HepG2 (cell line): ENCODE data around the gene IL17C. TPM values are rescaled to one million over a fixed set of nuclear protein-coding genes. Genes with fewer than 3 reads are reported as not detected.

Experiments used
- AKAP8 ChIP-seq: sonication (generic); formaldehyde crosslinking; IDR thresholded peaks from 2 replicates; pipeline ENCODE4 v1.5.1; 2020; ENCODE audit warnings: mild to moderate bottlenecking, missing genetic modification reagents
- GATAD1 ChIP-seq: IDR thresholded peaks from 2 replicates; pipeline ENCODE4 v1.6.1; 2016; ENCODE audit warnings: missing genetic modification reagents, missing compliant biosample characterization
- HOXA5 ChIP-seq: sonication (generic); formaldehyde crosslinking; IDR thresholded peaks from 2 replicates; pipeline ENCODE4 v1.4.0; 2020; ENCODE audit warnings: missing genetic modification reagents
- KLF6 ChIP-seq: IDR thresholded peaks from 2 replicates; pipeline ENCODE4 v1.8.0; 2016; ENCODE audit warnings: missing biosample characterization, missing genetic modification reagents
- MTA1 ChIP-seq: sonication (generic); formaldehyde crosslinking; IDR thresholded peaks from 2 replicates; pipeline ENCODE4 v1.4.0; 2020; ENCODE audit warnings: missing genetic modification reagents, mild to moderate bottlenecking, borderline replicate concordance
- PTBP1 ChIP-seq: fragments of 200-400 bp; formaldehyde crosslinking; IDR thresholded peaks from 2 replicates; pipeline ENCODE4 v1.6.1; 2018; ENCODE audit warnings: low read length, low read depth; ENCODE audit not compliant: poor library complexity, severe bottlenecking
- RNF2 ChIP-seq: fragments of 450-650 bp; conservative IDR thresholded peaks from 2 replicates; pipeline ENCODE4 v1.6.1; 2016; ENCODE audit warnings: low read depth
- SALL2 ChIP-seq: sonication (generic); formaldehyde crosslinking; IDR thresholded peaks from 2 replicates; pipeline ENCODE4 v1.8.1; 2023; ENCODE audit warnings: mild to moderate bottlenecking, missing genetic modification reagents, inconsistent platforms
- SMYD3 ChIP-seq: sonication (generic); formaldehyde crosslinking; IDR thresholded peaks from 2 replicates; pipeline ENCODE4 v1.8.1; 2023; ENCODE audit warnings: mild to moderate bottlenecking, missing genetic modification reagents
- TSC22D2 ChIP-seq: sonication (generic); formaldehyde crosslinking; IDR thresholded peaks from 2 replicates; pipeline ENCODE4 v1.5.1; 2020; ENCODE audit warnings: missing genetic modification reagents, mild to moderate bottlenecking, borderline replicate concordance
- ZBTB38 ChIP-seq: sonication (generic); formaldehyde crosslinking; IDR thresholded peaks from 2 replicates; pipeline ENCODE4 v1.5.1; 2020; ENCODE audit warnings: mild to moderate bottlenecking, missing genetic modification reagents
- ZBTB7B ChIP-seq: sonication (generic); formaldehyde crosslinking; IDR thresholded peaks from 2 replicates; pipeline ENCODE4 v1.4.0; 2020; ENCODE audit warnings: missing genetic modification reagents
- ZNF24 ChIP-seq: fragments of 450-650 bp; IDR thresholded peaks from 2 replicates; pipeline ENCODE4 v1.6.1; 2017; ENCODE audit warnings: antibody characterized with exemption, mild to moderate bottlenecking
- ZNF333 ChIP-seq: sonication (generic); formaldehyde crosslinking; IDR thresholded peaks from 2 replicates; pipeline ENCODE4 v1.4.0; 2020; ENCODE audit warnings: mild to moderate bottlenecking, missing genetic modification reagents, borderline replicate concordance
- ZNF441 ChIP-seq: sonication (generic); formaldehyde crosslinking; IDR thresholded peaks from 2 replicates; pipeline ENCODE4 v1.7.0; 2021; ENCODE audit warnings: missing genetic modification reagents, borderline replicate concordance
- polyA plus RNA-seq, 8 experiments: library from polyadenylated mRNA; depleted of rRNA in 3 of 8; stranded (reverse) in 7 of 8; unstranded in 1 of 8; fragments of >200 nt; fragmentation: Illumina TruSeq in 4 of 8; extraction: Trizol in 4 of 8; gene quantifications; 2 replicates each; pipeline versions ENCODE4 v1.2.1 to v1.2.3, GENCODE V29; 2011 to 2016; ENCODE audit warnings: low read depth in 4 of 8, missing spikeins in 1 of 8, mixed read lengths in 1 of 8; ENCODE audit not compliant: insufficient read depth in 1 of 8
- total RNA-seq, 5 experiments: library from RNA; depleted of rRNA; stranded (reverse); fragments of >200 nt; fragmentation: Illumina TruSeq; extraction: Trizol; gene quantifications; 2 replicates each; pipeline ENCODE4 v1.2.3, GENCODE V29; 2016; ENCODE audit warnings: low read depth in 1 of 5
- TF ChIP-seq, protein P1 (sequence below): sonication (generic); formaldehyde crosslinking; IDR thresholded peaks from 2 replicates; pipeline ENCODE4 v1.4.0; 2020; ENCODE audit warnings: low read depth, mild to moderate bottlenecking, missing genetic modification reagents
- TF ChIP-seq, protein P2 (sequence below): sonication (generic); formaldehyde crosslinking; IDR thresholded peaks from 2 replicates; pipeline ENCODE4 v1.5.1; 2020; ENCODE audit warnings: mild to moderate bottlenecking, missing genetic modification reagents
- TF ChIP-seq, protein P3 (sequence below): sonication (generic); formaldehyde crosslinking; IDR thresholded peaks from 2 replicates; pipeline ENCODE4 v1.5.1; 2020; ENCODE audit warnings: missing genetic modification reagents, mild to moderate bottlenecking, borderline replicate concordance
- TF ChIP-seq, protein P4 (sequence below): sonication (generic); formaldehyde crosslinking; IDR thresholded peaks from 2 replicates; pipeline ENCODE4 v1.4.0; 2020; ENCODE audit warnings: mild to moderate bottlenecking, missing genetic modification reagents

Gene IL17C
- total and polyA plus RNA-seq, 2 of the 13 experiments (the other 11 are each of a cell fraction or from before 2014, with no cell fraction given): not detected

- TF ChIP-seq ZNF441 (CRISPR knock-in tag) (no peak), SMYD3 (CRISPR knock-in tag) (0 out of 2 replicates have a peak, but pooled peaks have one; percentile 52), ZNF24 (no peak), KLF6 (peak; percentile 66; the same call in 1 of the 2 replicates), TSC22D2 (no peak), MTA1 (CRISPR knock-in tag) (peak; percentile 92; the same call in 1 of the 2 replicates), ZNF333 (CRISPR knock-in tag) (no peak), PTBP1 (no peak), AKAP8 (CRISPR knock-in tag) (peak; percentile 58; the same call in 1 of the 2 replicates), HOXA5 (CRISPR knock-in tag) (peak; percentile 37; the same call in 1 of the 2 replicates), GATAD1 (CRISPR knock-in tag) (peak; percentile 44; the same call in 1 of the 2 replicates), ZBTB38 (peak; percentile 93), SALL2 (CRISPR knock-in tag) (0 out of 2 replicates have a peak, but pooled peaks have one; percentile 52), RNF2 (peak; percentile 77), ZBTB7B (CRISPR knock-in tag) (peak; percentile 80)
- TF ChIP-seq, protein P1, sequence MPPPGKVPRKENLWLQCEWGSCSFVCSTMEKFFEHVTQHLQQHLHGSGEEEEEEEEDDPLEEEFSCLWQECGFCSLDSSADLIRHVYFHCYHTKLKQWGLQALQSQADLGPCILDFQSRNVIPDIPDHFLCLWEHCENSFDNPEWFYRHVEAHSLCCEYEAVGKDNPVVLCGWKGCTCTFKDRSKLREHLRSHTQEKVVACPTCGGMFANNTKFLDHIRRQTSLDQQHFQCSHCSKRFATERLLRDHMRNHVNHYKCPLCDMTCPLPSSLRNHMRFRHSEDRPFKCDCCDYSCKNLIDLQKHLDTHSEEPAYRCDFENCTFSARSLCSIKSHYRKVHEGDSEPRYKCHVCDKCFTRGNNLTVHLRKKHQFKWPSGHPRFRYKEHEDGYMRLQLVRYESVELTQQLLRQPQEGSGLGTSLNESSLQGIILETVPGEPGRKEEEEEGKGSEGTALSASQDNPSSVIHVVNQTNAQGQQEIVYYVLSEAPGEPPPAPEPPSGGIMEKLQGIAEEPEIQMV (CRISPR knock-in tag): 0 out of 2 replicates have a peak, but pooled peaks have one; percentile 44
- TF ChIP-seq, protein P2, sequence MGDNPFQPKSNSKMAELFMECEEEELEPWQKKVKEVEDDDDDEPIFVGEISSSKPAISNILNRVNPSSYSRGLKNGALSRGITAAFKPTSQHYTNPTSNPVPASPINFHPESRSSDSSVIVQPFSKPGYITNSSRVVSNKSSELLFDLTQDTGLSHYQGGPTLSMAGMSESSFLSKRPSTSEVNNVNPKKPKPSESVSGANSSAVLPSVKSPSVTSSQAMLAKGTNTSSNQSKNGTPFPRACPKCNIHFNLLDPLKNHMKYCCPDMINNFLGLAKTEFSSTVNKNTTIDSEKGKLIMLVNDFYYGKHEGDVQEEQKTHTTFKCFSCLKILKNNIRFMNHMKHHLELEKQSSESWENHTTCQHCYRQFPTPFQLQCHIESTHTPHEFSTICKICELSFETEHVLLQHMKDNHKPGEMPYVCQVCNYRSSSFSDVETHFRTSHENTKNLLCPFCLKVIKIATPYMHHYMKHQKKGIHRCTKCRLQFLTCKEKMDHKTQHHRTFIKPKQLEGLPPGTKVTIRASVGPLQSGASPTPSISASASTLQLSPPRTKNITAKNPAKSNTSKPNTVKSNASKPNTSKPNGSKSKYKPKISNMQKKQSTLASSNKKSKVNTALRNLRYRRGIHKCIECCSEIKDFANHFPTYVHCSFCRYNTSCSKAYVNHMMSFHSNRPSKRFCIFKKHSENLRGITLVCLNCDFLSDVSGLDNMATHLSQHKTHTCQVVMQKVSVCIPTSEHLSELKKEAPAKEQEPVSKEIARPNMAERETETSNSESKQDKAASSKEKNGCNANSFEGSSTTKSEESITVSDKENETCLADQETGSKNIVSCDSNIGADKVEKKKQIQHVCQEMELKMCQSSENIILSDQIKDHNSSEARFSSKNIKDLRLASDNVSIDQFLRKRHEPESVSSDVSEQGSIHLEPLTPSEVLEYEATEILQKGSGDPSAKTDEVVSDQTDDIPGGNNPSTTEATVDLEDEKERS (CRISPR knock-in tag): no peak
- TF ChIP-seq, protein P3, sequence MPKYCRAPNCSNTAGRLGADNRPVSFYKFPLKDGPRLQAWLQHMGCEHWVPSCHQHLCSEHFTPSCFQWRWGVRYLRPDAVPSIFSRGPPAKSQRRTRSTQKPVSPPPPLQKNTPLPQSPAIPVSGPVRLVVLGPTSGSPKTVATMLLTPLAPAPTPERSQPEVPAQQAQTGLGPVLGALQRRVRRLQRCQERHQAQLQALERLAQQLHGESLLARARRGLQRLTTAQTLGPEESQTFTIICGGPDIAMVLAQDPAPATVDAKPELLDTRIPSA (CRISPR knock-in tag): no peak
- TF ChIP-seq, protein P4, sequence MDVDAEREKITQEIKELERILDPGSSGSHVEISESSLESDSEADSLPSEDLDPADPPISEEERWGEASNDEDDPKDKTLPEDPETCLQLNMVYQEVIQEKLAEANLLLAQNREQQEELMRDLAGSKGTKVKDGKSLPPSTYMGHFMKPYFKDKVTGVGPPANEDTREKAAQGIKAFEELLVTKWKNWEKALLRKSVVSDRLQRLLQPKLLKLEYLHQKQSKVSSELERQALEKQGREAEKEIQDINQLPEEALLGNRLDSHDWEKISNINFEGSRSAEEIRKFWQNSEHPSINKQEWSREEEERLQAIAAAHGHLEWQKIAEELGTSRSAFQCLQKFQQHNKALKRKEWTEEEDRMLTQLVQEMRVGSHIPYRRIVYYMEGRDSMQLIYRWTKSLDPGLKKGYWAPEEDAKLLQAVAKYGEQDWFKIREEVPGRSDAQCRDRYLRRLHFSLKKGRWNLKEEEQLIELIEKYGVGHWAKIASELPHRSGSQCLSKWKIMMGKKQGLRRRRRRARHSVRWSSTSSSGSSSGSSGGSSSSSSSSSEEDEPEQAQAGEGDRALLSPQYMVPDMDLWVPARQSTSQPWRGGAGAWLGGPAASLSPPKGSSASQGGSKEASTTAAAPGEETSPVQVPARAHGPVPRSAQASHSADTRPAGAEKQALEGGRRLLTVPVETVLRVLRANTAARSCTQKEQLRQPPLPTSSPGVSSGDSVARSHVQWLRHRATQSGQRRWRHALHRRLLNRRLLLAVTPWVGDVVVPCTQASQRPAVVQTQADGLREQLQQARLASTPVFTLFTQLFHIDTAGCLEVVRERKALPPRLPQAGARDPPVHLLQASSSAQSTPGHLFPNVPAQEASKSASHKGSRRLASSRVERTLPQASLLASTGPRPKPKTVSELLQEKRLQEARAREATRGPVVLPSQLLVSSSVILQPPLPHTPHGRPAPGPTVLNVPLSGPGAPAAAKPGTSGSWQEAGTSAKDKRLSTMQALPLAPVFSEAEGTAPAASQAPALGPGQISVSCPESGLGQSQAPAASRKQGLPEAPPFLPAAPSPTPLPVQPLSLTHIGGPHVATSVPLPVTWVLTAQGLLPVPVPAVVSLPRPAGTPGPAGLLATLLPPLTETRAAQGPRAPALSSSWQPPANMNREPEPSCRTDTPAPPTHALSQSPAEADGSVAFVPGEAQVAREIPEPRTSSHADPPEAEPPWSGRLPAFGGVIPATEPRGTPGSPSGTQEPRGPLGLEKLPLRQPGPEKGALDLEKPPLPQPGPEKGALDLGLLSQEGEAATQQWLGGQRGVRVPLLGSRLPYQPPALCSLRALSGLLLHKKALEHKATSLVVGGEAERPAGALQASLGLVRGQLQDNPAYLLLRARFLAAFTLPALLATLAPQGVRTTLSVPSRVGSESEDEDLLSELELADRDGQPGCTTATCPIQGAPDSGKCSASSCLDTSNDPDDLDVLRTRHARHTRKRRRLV (CRISPR knock-in tag): peak; percentile 58; the same call in 1 of the 2 replicates
Observed at GRCh38 chr16:88618182-88618955, 20.0 kb upstream of the IL17C start (continued).
